ENCODE measurements around the gene MPND. TPM values are rescaled to one million over a fixed set of nuclear protein-coding genes. Genes with fewer than 3 reads are reported as not detected.

The MPND gene
- total RNA-seq, 1 experiment from 2014 or later: 24.3 TPM

DNA sequence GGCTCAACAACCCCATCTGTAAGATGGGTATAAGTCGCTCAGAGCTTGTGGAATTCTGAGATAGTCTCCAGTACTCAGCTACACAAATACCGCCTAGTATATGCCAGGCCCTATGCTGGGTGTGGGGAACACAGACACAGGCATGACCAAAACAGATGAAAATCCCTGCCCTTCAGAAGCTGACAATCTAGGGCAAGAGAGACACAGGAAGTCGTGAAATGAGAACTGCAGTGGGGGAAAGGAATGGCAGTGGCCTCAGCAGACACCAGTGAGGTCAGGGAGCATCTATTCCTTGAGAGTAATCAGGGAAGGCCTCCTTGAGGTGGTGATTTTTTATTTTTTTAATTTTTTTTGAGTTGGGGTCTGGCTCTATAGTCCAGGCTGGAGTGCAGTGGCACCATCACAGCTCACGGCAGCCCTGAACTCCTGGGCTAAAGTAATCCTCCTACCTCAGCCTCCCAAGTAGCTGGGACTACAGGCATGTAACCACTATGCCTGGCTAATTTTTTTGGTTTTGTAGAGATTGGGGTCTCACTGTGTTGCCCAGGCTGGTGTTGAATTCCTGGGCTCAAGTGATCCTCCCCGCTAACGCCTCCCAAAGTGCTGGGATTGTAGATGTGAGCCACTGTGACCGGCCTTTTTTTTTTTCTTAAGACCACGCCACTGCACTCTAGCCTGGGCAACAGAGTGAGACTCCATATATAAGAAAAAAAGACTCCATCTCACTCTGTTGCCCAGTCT is 44.4 kb upstream of the MPND start:
- H3K27ac ChIP-seq (ENCODE audit: low read depth, low read length): no peak overlapping the region
- DNase-seq (ENCODE audit: low read depth, low spot score): no peak
- no peak overlapping the region for H3K4me2 ChIP-seq (ENCODE audit: low read length)
- intact Hi-C loops (cut with micrococcal nuclease): no loop called here
- H3K4me3 ChIP-seq (replicated peaks in 1 of 2; ENCODE audit: low read depth in 1 of 2, low read length in 2 of 2): no peak overlapping the region
- peaks cover 0 to under 1% of the 10 kb centered on the region in 2 experiments; a peak in 1 of 4 replicates for H3K4me1 ChIP-seq (ENCODE audit: control insufficient read depth in 1 of 2, insufficient read depth in 2 of 2, low read length in 2 of 2)
- H3K27me3 ChIP-seq (ENCODE audit: insufficient read depth, low read length): no peaks in the 10 kb centered on the region
- no peak overlapping the region for H2AFZ ChIP-seq (ENCODE audit: low read depth, low read length, poor library complexity, severe bottlenecking)
- BruUV-seq (replicated peaks): no TSS peak
- TF ChIP-seq ATF3 (IDR thresholded peaks at IDR 0.05) (no peak), YY1 (IDR thresholded peaks at IDR 0.05; ENCODE audit: extremely low read depth, insufficient replicate concordance, low read depth, low read length) (no peak), SIN3A (IDR thresholded peaks at IDR 0.05; ENCODE audit: low read depth) (no peak), EGR1 (IDR thresholded peaks at IDR 0.05; ENCODE audit: low read depth) (no peak), EZH2 (IDR thresholded peaks at IDR 0.05) (no peak), CBX3 (IDR thresholded peaks at IDR 0.05; ENCODE audit: low read depth) (no peak), ZFX (IDR thresholded peaks at IDR 0.05) (no peak), RAD21 (IDR thresholded peaks at IDR 0.05; ENCODE audit: low read depth) (no peak), EZH2phosphoT487 (IDR thresholded peaks at IDR 0.05; ENCODE audit: borderline replicate concordance) (no peak), SRF (IDR thresholded peaks at IDR 0.05; ENCODE audit: low read depth) (no peak), FOSL1 (IDR thresholded peaks at IDR 0.05; ENCODE audit: low read depth) (no peak), SP1 (IDR thresholded peaks at IDR 0.05; ENCODE audit: low read depth) (no peak), TCF7L2 (IDR thresholded peaks at IDR 0.05; ENCODE audit: borderline replicate concordance, extremely low read depth, insufficient read depth, insufficient read length) (no peak), POLR2A (IDR thresholded peaks at IDR 0.05; ENCODE audit: borderline replicate concordance, extremely low read depth, insufficient read depth, insufficient read length) (no peak), JUND (IDR thresholded peaks at IDR 0.05) (no peak), CEBPB (IDR thresholded peaks at IDR 0.05; ENCODE audit: low read depth) (no peak)
- TF ChIP-seq, protein P1, sequence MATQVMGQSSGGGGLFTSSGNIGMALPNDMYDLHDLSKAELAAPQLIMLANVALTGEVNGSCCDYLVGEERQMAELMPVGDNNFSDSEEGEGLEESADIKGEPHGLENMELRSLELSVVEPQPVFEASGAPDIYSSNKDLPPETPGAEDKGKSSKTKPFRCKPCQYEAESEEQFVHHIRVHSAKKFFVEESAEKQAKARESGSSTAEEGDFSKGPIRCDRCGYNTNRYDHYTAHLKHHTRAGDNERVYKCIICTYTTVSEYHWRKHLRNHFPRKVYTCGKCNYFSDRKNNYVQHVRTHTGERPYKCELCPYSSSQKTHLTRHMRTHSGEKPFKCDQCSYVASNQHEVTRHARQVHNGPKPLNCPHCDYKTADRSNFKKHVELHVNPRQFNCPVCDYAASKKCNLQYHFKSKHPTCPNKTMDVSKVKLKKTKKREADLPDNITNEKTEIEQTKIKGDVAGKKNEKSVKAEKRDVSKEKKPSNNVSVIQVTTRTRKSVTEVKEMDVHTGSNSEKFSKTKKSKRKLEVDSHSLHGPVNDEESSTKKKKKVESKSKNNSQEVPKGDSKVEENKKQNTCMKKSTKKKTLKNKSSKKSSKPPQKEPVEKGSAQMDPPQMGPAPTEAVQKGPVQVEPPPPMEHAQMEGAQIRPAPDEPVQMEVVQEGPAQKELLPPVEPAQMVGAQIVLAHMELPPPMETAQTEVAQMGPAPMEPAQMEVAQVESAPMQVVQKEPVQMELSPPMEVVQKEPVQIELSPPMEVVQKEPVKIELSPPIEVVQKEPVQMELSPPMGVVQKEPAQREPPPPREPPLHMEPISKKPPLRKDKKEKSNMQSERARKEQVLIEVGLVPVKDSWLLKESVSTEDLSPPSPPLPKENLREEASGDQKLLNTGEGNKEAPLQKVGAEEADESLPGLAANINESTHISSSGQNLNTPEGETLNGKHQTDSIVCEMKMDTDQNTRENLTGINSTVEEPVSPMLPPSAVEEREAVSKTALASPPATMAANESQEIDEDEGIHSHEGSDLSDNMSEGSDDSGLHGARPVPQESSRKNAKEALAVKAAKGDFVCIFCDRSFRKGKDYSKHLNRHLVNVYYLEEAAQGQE (IDR thresholded peaks at IDR 0.05; ENCODE audit: low read depth): no peak
- H3K9me2 ChIP-seq (ENCODE audit: insufficient read depth): no peaks in the 10 kb centered on the region
- ChIA-PET RAD21 (ENCODE audit: low non-redundant PET in 1 of 2, low total read pairs in 2 of 2, uncharacterized antibody in 2 of 2, unreplicated experiment in 2 of 2) (no interaction called here), CTCF (no interaction called here), POLR2A (no interaction called here)
- H3K9ac ChIP-seq (ENCODE audit: low read length): no peak overlapping the region
- no peaks in the 10 kb centered on the region for H4K20me1 ChIP-seq (ENCODE audit: insufficient read depth)
- no peaks in the 10 kb centered on the region for H3K79me2 ChIP-seq (ENCODE audit: insufficient read depth, low read length)
- no peaks in the 10 kb centered on the region for H3K9me3 ChIP-seq (ENCODE audit: control insufficient read depth in 1 of 2, insufficient read depth in 1 of 2, low read depth in 1 of 2, low read length in 2 of 2)
- H3K36me3 ChIP-seq (ENCODE audit: control insufficient read depth in 1 of 2, insufficient read depth in 2 of 2, low read length in 2 of 2): no peaks in the 10 kb centered on the region
- ATAC-seq: no peak
